ENCODE results near the gene POLR2C. TPM values are rescaled to one million over a fixed set of nuclear protein-coding genes. Genes with fewer than 3 reads are reported as not detected.

Gene POLR2C
- total and polyA plus RNA-seq, 2 of the 13 experiments (the other 11 are each of a cell fraction or from before 2014, with no cell fraction given): 104 to 216 TPM

GRCh38 chr16:57486858-57487834, 24.7 kb downstream of the POLR2C start:
- Histone ChIP-seq H4K20me1 (ENCODE audit: insufficient read depth, low read length) (no peaks in the 10 kb centered on the region), H3K4me1 (ENCODE audit: insufficient read depth, low read length) (peaks cover 56% of the 10 kb centered on the region), H2AFZ (ENCODE audit: low read length) (peak overlapping the region; percentile 94), H3K9me3 (ENCODE audit: low read length) (no peaks in the 10 kb centered on the region), H3K9ac (ENCODE audit: insufficient read depth, low read depth, low read length) (peak overlapping the region; percentile 42; the same call in 1 of the 2 replicates), H3K36me3 (replicated peaks in 1 of 2; ENCODE audit: control insufficient read depth in 1 of 2, insufficient read depth in 2 of 2, low read length in 2 of 2) (no peaks in the 10 kb centered on the region), H3K4me3 (replicated peaks in 1 of 3; ENCODE audit: insufficient read depth in 1 of 3, low read depth in 2 of 3, low read length in 3 of 3) (peak overlapping the region; percentile 58 to 97 (median 96)), H3K27me3 (ENCODE audit: control insufficient read depth in 1 of 2, insufficient read depth in 2 of 2, low read length in 2 of 2) (peaks cover 0 to 6% of the 10 kb centered on the region in 2 experiments; a peak in 1 of 5 replicates), H3K79me2 (ENCODE audit: insufficient read depth, low read length) (peaks cover 20% of the 10 kb centered on the region), H3K4me2 (ENCODE audit: low read depth, low read length) (peak overlapping the region; percentile 100), H3K27ac (ENCODE audit: extremely low read length, insufficient read depth, low read length) (no peak overlapping the region)
- FAIRE-seq (no peak), ATAC-seq (peak; percentile 17), DNase-seq (ENCODE audit: low spot score) (no peak)
- BruUV-seq (replicated peaks): no TSS peak
- in situ Hi-C loops (cut with HindIII; ENCODE audit: extremely low pct_ligation_motif_present, low pct_unique_long_range_greater_than_20kb) (no loop called here), intact Hi-C loops (cut with micrococcal nuclease; ENCODE audit: unreplicated experiment) (no loop called here)
- POLR2A ChIA-PET: interaction anchor here (0.6 to 3.2 kb wide), 12 partner anchors 11 to 189 kb away, joined by 3 to 31 read pairs (median 6); partner anchors contain the start of genes CIAPIN1, COQ9, CX3CL1 and POLR2C
- WGBS (ENCODE audit: low lambda C conversion rate): 4% methylated on average over 8 of the region's 8 CpGs
- CTCF ChIA-PET (ENCODE audit: low intra/inter-chr PET ratio, low total read pairs): no interaction called here
- 0 out of 2 replicates have a peak, but pooled peaks have one; percentile 8 for TF ChIP-seq ZNF770 (CRISPR knock-in tag; IDR thresholded peaks at IDR 0.05)
- no peak for TF ChIP-seq CREB1 (IDR thresholded peaks at IDR 0.05)
- TF ChIP-seq CREB1 (CRISPR knock-in tag; IDR thresholded peaks at IDR 0.05): no peak
- 0 out of 2 replicates have a peak, but pooled peaks have one; percentile 19 for TF ChIP-seq NCOR1 (IDR thresholded peaks at IDR 0.05; ENCODE audit: borderline replicate concordance, low read length)
- no peak for TF ChIP-seq ATF2 (CRISPR knock-in tag; IDR thresholded peaks at IDR 0.05)
- no peak for TF ChIP-seq GMEB2 (CRISPR knock-in tag; IDR thresholded peaks at IDR 0.05; ENCODE audit: low read depth)
- TF ChIP-seq SETDB1 (CRISPR knock-in tag; IDR thresholded peaks at IDR 0.05; ENCODE audit: borderline replicate concordance): no peak
- no peak for TF ChIP-seq ZNF646 (CRISPR knock-in tag; IDR thresholded peaks at IDR 0.05)
- no peak for TF ChIP-seq ZNF580 (CRISPR knock-in tag; IDR thresholded peaks at IDR 0.05; ENCODE audit: borderline replicate concordance, low read depth)
- no peak for TF ChIP-seq RARG (CRISPR knock-in tag; IDR thresholded peaks at IDR 0.05; ENCODE audit: low read depth)
